SU-DHL-6 (cell line): ENCODE results near the gene TMC1.

ENCODE experiments used
- H2AFZ ChIP-seq: fragments of 200-600 bp; sonication (generic); 2 replicates; pipeline ENCODE4 v1.6.1; 2014; ENCODE audit warnings: low read depth, mild to moderate bottlenecking, moderate library complexity, mixed read lengths, antibody characterized with exemption, low read length; ENCODE audit not compliant: severe bottlenecking
- H3F3A ChIP-seq: fragments of 200-600 bp; shearing (Covaris generic); 2 replicates; pipeline ENCODE4 v1.6.0; 2016; ENCODE audit warnings: antibody characterized with exemption, mild to moderate bottlenecking; ENCODE audit not compliant: insufficient read depth
- H3K27ac ChIP-seq: fragments of 200-600 bp; sonication (generic); 2 replicates; pipeline ENCODE4 v1.5.1; 2016; ENCODE audit warnings: low read depth, mild to moderate bottlenecking, low read length, moderate library complexity, mixed read lengths
- H3K27me3 ChIP-seq: fragments of 200-600 bp; sonication (generic), shearing (Covaris generic); 2 replicates; pipeline ENCODE4 v1.6.0; 2014; ENCODE audit warnings: mild to moderate bottlenecking, low read length
- H3K36me3 ChIP-seq: fragments of 200-600 bp; sonication (generic); 2 replicates; pipeline ENCODE4 v1.6.1; 2014; ENCODE audit warnings: mild to moderate bottlenecking, low read length, mixed read lengths
- H3K4me2 ChIP-seq: fragments of 300-600, 200-600 bp; shearing (Covaris generic), sonication (generic); 2 replicates; pipeline ENCODE4 v1.6.0; 2014; ENCODE audit warnings: low read length, low read depth, mild to moderate bottlenecking; ENCODE audit not compliant: poor library complexity, severe bottlenecking
- H3K4me3 ChIP-seq: fragments of 200-600 bp; sonication (generic); 2 replicates; pipeline ENCODE4 v1.5.1; 2014; ENCODE audit warnings: antibody characterized with exemption, low read length, mild to moderate bottlenecking, mixed read lengths; ENCODE audit not compliant: insufficient read depth, poor library complexity, severe bottlenecking
- H3K79me2 ChIP-seq: fragments of 200-600 bp; sonication (generic); 2 replicates; pipeline ENCODE4 v1.6.1; 2014; ENCODE audit warnings: mild to moderate bottlenecking, low read length, moderate library complexity; ENCODE audit not compliant: insufficient read depth
- H3K9ac ChIP-seq: fragments of 200-600 bp; sonication (generic); 2 replicates; pipeline ENCODE4 v1.7.0; 2014; ENCODE audit warnings: mild to moderate bottlenecking, low read length
- H3K9me2 ChIP-seq: fragments of 200-600 bp; sonication (generic); replicated peaks from 2 replicates; pipeline ENCODE4 v1.6.1; 2014; ENCODE audit warnings: low read length; ENCODE audit not compliant: insufficient read depth
- H3K9me3 ChIP-seq: fragments of 200-600 bp; sonication (generic); 2 replicates; pipeline ENCODE4 v1.6.1; 2014; ENCODE audit warnings: low read length, mixed read lengths; ENCODE audit not compliant: insufficient read depth
- H4K20me1 ChIP-seq: fragments of 200-600 bp; sonication (generic); 2 replicates; pipeline ENCODE4 v1.6.1; 2014; ENCODE audit warnings: low read depth, mild to moderate bottlenecking, antibody characterized with exemption, low read length, moderate library complexity, mixed read lengths
- EZH2phosphoT487 ChIP-seq: fragments of 200-600 bp; sonication (generic), shearing (Covaris generic); conservative IDR thresholded peaks from 2 replicates; pipeline ENCODE4 v1.6.1; 2018; ENCODE audit warnings: mild to moderate bottlenecking, antibody characterized with exemption, low read length, moderate library complexity, mixed read lengths
- TF ChIP-seq, protein P1 (sequence below): fragments of 200-600 bp; sonication (generic); IDR thresholded peaks from one replicate; pipeline ENCODE4 v1.5.1; 2017; ENCODE audit warnings: antibody characterized with exemption, mild to moderate bottlenecking, low read length, moderate library complexity; ENCODE audit not compliant: insufficient read depth, poor library complexity, severe bottlenecking

The TMC1 gene

DNA sequence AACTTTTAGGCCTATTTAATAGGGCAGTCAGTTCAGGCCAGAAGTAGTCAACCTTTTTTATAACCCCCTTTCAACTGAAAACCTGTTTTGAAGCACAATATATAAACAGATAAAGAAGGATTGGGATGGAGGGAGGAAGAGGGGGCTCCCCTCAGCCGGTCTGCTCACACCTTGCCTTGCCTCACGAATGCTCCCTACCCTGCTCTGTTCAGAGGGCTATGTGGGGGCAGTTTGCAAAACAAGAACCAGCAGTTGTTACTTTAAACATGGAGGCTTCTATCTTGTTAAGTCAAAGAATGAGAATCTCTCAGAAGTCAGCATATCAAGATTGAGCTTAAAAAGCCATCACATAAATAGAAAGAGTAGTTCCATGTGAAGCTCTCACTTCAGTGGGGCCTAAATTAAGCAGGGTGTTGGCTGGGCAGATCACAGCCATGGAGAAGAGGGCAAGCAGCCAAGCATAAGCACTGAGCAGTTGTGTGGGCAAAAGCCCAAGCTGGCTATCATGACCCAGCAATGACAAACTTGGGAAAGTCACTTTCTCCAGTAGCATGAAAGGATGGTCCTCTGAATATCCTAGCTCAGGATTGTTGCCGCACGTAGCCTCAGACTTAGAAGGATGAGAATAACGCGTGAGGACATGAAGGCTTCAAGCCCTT lies 360.8 kb downstream of the TMC1 start:
- no peaks in the 10 kb centered on the region for H4K20me1 ChIP-seq
- no peak overlapping the region for H3K9ac ChIP-seq
- H3K36me3 ChIP-seq: no peaks in the 10 kb centered on the region
- no peak overlapping the region for H3K4me2 ChIP-seq
- no peak overlapping the region for H3K27ac ChIP-seq
- no peaks in the 10 kb centered on the region for H3K9me3 ChIP-seq
- no peak for TF ChIP-seq EZH2phosphoT487
- TF ChIP-seq, protein P1, sequence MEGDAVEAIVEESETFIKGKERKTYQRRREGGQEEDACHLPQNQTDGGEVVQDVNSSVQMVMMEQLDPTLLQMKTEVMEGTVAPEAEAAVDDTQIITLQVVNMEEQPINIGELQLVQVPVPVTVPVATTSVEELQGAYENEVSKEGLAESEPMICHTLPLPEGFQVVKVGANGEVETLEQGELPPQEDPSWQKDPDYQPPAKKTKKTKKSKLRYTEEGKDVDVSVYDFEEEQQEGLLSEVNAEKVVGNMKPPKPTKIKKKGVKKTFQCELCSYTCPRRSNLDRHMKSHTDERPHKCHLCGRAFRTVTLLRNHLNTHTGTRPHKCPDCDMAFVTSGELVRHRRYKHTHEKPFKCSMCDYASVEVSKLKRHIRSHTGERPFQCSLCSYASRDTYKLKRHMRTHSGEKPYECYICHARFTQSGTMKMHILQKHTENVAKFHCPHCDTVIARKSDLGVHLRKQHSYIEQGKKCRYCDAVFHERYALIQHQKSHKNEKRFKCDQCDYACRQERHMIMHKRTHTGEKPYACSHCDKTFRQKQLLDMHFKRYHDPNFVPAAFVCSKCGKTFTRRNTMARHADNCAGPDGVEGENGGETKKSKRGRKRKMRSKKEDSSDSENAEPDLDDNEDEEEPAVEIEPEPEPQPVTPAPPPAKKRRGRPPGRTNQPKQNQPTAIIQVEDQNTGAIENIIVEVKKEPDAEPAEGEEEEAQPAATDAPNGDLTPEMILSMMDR: no peak
- H3K79me2 ChIP-seq: no peaks in the 10 kb centered on the region
- H3K27me3 ChIP-seq: no peaks in the 10 kb centered on the region
- H3F3A ChIP-seq: no peaks in the 10 kb centered on the region
- H3K9me2 ChIP-seq: no peaks in the 10 kb centered on the region
- H3K4me3 ChIP-seq: no peak overlapping the region
- no peak overlapping the region for H2AFZ ChIP-seq

- Histone ChIP-seq H3F3A (no peaks in the 10 kb centered on the region), H3K4me3 (no peak overlapping the region), H3K79me2 (no peaks in the 10 kb centered on the region), H4K20me1 (no peaks in the 10 kb centered on the region), H3K9me2 (no peaks in the 10 kb centered on the region), H3K9ac (no peak overlapping the region), H3K36me3 (no peaks in the 10 kb centered on the region), H3K27me3 (no peaks in the 10 kb centered on the region), H3K27ac (no peak overlapping the region), H3K4me2 (no peak overlapping the region), H2AFZ (no peak overlapping the region), H3K9me3 (no peaks in the 10 kb centered on the region)
- TF ChIP-seq EZH2phosphoT487: no peak
- TF ChIP-seq, protein P1: no peak
Observed at GRCh38 chr9:72883875-72884274, 362.5 kb downstream of the TMC1 start.

DNA sequence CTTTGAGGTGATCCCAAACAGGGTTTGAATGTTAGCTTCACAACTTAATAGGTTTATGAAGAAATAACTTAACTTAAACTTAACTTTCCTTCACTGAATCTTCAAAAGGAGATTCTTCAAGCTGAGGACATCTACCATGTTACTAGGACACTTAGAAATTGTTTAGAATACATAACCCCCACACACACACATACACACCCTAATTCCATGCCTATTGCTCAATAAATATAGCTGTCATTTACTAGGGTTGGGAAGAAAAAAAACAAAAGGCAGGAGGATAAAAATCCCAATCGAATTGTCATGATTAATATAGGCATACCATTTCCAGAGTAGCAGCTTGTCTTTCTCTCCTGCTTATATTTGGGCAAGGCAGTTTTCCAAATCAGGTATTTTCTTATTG lies 363.1 kb downstream of the TMC1 start:
- Histone ChIP-seq H3K4me3 (no peak overlapping the region), H3K27ac (no peak overlapping the region)

More for the DNA sequence above, 363.1 kb downstream of the TMC1 start:
- no peak overlapping the region for H2AFZ ChIP-seq
- no peaks in the 10 kb centered on the region for H3K9me3 ChIP-seq
- H3K36me3 ChIP-seq: no peaks in the 10 kb centered on the region
- no peaks in the 10 kb centered on the region for H3K27me3 ChIP-seq
- no peak overlapping the region for H3K9ac ChIP-seq
- H4K20me1 ChIP-seq: no peaks in the 10 kb centered on the region
- TF ChIP-seq, protein P1: no peak
- TF ChIP-seq EZH2phosphoT487: no peak
- H3K4me2 ChIP-seq: no peak overlapping the region
- no peaks in the 10 kb centered on the region for H3K79me2 ChIP-seq
- no peaks in the 10 kb centered on the region for H3F3A ChIP-seq
- no peaks in the 10 kb centered on the region for H3K9me2 ChIP-seq
